ENCODE data around the gene ST7. TPM values are rescaled to one million over a fixed set of nuclear protein-coding genes. Genes with fewer than 3 reads are reported as not detected.

Gene ST7
- total and polyA plus RNA-seq, 2 donors (not counting 1 experiment from before 2014, with no cell fraction given), result 2.3 to 4.6 TPM

DNA sequence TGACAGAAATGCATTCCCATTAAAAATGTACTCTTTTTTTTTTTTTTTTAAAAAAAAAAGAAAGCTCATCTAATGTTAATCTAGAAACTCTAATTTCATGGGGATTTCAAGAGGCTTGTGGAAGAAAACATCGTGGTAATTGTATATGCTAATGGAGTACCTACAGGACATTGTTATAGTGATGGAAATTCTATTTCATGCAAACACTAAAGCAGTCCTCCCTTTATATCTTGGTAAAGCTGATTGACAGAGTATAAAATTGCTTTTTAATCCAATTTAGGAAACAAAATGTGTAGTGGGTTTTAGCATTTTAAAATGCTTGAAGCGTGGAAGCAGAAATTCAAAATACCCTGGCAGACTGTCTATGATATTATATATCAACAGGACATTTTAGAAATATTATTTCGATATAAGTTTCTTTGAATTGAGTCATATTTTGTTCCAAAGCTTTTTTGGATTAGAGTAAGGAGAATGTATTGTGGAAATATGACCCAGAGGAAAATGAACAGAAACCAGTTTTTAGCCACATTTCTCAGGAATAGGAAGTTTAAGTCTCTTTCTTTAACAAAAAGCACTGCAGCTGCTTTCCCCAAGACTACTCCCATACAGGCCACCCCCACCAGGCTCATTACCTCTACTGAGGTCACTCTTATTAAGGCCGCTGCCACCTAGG is 247.6 kb downstream of the ST7 start:
- CTCF ChIA-PET, result interaction anchor here (0.8 kb wide), 1 partner anchor 12 kb away, joined by 3 read pairs; no protein-coding TSS in a partner anchor
- Mint-ChIP-seq H3K4me1 (no peaks in the 10 kb centered on the region), H3K4me3 (no peak overlapping the region), H3K27me3 (no peaks in the 10 kb centered on the region), H3K27ac (no peak overlapping the region), H3K9me3 (ENCODE audit: insufficient read depth) (no peaks in the 10 kb centered on the region)
- Histone ChIP-seq H3K4me3 (ENCODE audit: control extremely low read depth in 1 of 5, extremely low read depth in 1 of 5, insufficient read depth in 1 of 5, low read depth in 2 of 5, low read length in 4 of 5) (no peak overlapping the region), H2AFZ (ENCODE audit: insufficient read depth, low read depth, low read length, poor library complexity, severe bottlenecking) (no peak overlapping the region), H3K27ac (ENCODE audit: low read length in 2 of 2) (no peak overlapping the region), H3K9ac (ENCODE audit: low read length) (no peak overlapping the region), H3K36me3 (replicated peaks in 1 of 2; ENCODE audit: control extremely low read depth in 1 of 2, control insufficient read depth in 1 of 2, extremely low read depth in 1 of 2, insufficient read depth in 2 of 2, low read length in 1 of 2) (no peaks in the 10 kb centered on the region), H4K20me1 (ENCODE audit: control insufficient read depth, insufficient read depth, low read length, poor library complexity, severe bottlenecking) (no peaks in the 10 kb centered on the region), H3K79me2 (ENCODE audit: control insufficient read depth, insufficient read depth, low read length) (no peaks in the 10 kb centered on the region), H3K27me3 (replicated peaks in 1 of 4; ENCODE audit: control extremely low read depth in 1 of 4, control insufficient read depth in 3 of 4, insufficient read depth in 4 of 4, low read length in 3 of 4) (no peaks in the 10 kb centered on the region), H3K9me3 (ENCODE audit: control extremely low read depth in 1 of 3, control insufficient read depth in 2 of 3, insufficient read depth in 1 of 3, low read length in 2 of 3) (no peaks in the 10 kb centered on the region), H3K4me2 (replicated peaks; ENCODE audit: low read depth, low read length, poor library complexity, severe bottlenecking) (no peak overlapping the region), H3K4me1 (ENCODE audit: control insufficient read depth in 2 of 2, insufficient read depth in 2 of 2, low read length in 2 of 2) (no peaks in the 10 kb centered on the region)
- 100% methylated on average over 1 of the region's 4 CpGs for WGBS (ENCODE audit: insufficient coverage)
- intact Hi-C loops (cut with micrococcal nuclease), result no loop called here
- DNase-seq (no peak), ATAC-seq (ENCODE audit: low read depth) (no peak)
- no peak for TF ChIP-seq EZH2 (IDR thresholded peaks at IDR 0.05; ENCODE audit: borderline replicate concordance, insufficient read depth, low read depth, low read length, poor library complexity, severe bottlenecking)
- TF ChIP-seq, protein P1, sequence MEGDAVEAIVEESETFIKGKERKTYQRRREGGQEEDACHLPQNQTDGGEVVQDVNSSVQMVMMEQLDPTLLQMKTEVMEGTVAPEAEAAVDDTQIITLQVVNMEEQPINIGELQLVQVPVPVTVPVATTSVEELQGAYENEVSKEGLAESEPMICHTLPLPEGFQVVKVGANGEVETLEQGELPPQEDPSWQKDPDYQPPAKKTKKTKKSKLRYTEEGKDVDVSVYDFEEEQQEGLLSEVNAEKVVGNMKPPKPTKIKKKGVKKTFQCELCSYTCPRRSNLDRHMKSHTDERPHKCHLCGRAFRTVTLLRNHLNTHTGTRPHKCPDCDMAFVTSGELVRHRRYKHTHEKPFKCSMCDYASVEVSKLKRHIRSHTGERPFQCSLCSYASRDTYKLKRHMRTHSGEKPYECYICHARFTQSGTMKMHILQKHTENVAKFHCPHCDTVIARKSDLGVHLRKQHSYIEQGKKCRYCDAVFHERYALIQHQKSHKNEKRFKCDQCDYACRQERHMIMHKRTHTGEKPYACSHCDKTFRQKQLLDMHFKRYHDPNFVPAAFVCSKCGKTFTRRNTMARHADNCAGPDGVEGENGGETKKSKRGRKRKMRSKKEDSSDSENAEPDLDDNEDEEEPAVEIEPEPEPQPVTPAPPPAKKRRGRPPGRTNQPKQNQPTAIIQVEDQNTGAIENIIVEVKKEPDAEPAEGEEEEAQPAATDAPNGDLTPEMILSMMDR (IDR thresholded peaks at IDR 0.05), result no peak
- POLR2A ChIA-PET, result no interaction called here

DNA sequence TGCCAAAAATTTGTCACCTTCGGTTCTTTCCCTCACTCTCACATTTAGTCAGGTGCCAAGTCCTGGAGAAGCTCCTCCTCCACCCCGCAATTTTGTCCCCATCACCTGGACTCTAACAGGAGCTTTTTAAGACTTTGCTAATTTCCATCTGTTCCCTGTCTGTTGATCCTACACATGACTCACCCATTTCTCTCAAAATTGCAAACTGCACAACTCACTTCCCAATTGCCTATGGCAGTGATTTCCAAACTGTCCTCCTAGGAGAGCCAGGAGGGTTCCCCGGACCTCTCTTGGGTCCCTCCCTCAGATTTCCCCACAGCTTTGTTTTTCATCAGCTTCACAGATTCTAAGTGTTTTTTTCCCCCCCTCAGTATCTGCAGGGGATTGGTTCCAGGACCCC is 249.2 kb downstream of the ST7 start:
- ATAC-seq (ENCODE audit: low read depth), result no peak
- Mint-ChIP-seq H3K4me1 (no peaks in the 10 kb centered on the region), H3K27ac (no peak overlapping the region), H3K9me3 (ENCODE audit: insufficient read depth) (no peaks in the 10 kb centered on the region), H3K4me3 (no peak overlapping the region), H3K27me3 (no peaks in the 10 kb centered on the region)
- Histone ChIP-seq H3K4me2 (replicated peaks; ENCODE audit: low read depth, low read length, poor library complexity, severe bottlenecking) (no peak overlapping the region), H3K4me3 (ENCODE audit: control extremely low read depth in 1 of 5, extremely low read depth in 1 of 5, insufficient read depth in 1 of 5, low read depth in 2 of 5, low read length in 4 of 5) (no peak overlapping the region), H3K27ac (ENCODE audit: low read length in 2 of 2) (no peak overlapping the region), H3K79me2 (ENCODE audit: control insufficient read depth, insufficient read depth, low read length) (no peaks in the 10 kb centered on the region), H3K4me1 (ENCODE audit: control insufficient read depth in 2 of 2, insufficient read depth in 2 of 2, low read length in 2 of 2) (no peaks in the 10 kb centered on the region), H3K27me3 (replicated peaks in 1 of 4; ENCODE audit: control extremely low read depth in 1 of 4, control insufficient read depth in 3 of 4, insufficient read depth in 4 of 4, low read length in 3 of 4) (no peaks in the 10 kb centered on the region), H2AFZ (ENCODE audit: insufficient read depth, low read depth, low read length, poor library complexity, severe bottlenecking) (no peak overlapping the region), H3K9ac (ENCODE audit: low read length) (no peak overlapping the region), H4K20me1 (ENCODE audit: control insufficient read depth, insufficient read depth, low read length, poor library complexity, severe bottlenecking) (no peaks in the 10 kb centered on the region), H3K36me3 (replicated peaks in 1 of 2; ENCODE audit: control extremely low read depth in 1 of 2, control insufficient read depth in 1 of 2, extremely low read depth in 1 of 2, insufficient read depth in 2 of 2, low read length in 1 of 2) (no peaks in the 10 kb centered on the region), H3K9me3 (ENCODE audit: control extremely low read depth in 1 of 3, control insufficient read depth in 2 of 3, insufficient read depth in 1 of 3, low read length in 2 of 3) (no peaks in the 10 kb centered on the region)
- POLR2A ChIA-PET, result no interaction called here
- no peak for DNase-seq
- CTCF ChIA-PET, result interaction anchor here (1.3 kb wide), 1 partner anchor 11 kb away, joined by 6 read pairs; no protein-coding TSS in a partner anchor
- intact Hi-C loops (cut with micrococcal nuclease), result no loop called here
- 64% methylated on average over 3 of the region's 3 CpGs for WGBS (ENCODE audit: insufficient coverage)
- TF ChIP-seq, protein P1 (IDR thresholded peaks at IDR 0.05), result no peak
- TF ChIP-seq EZH2 (IDR thresholded peaks at IDR 0.05; ENCODE audit: borderline replicate concordance, insufficient read depth, low read depth, low read length, poor library complexity, severe bottlenecking), result no peak
